AG10803 (cell line): ENCODE data around the gene SLC43A1.

Source experiments
- DNase-seq: peaks from one replicate; pipeline ENCODE4 v3.0.0; 2010; ENCODE audit warnings: low read depth
- H3K4me3 ChIP-seq: 2 replicates; pipeline ENCODE4 v1.5.1; 2011; ENCODE audit warnings: mild to moderate bottlenecking, low read length, control low read depth
- TF ChIP-seq, protein P1 (sequence below): conservative IDR thresholded peaks from 2 replicates; pipeline ENCODE4 v1.5.1; 2011; ENCODE audit warnings: mild to moderate bottlenecking, low read length, control low read depth, inconsistent platforms

SLC43A1 gene

DNA sequence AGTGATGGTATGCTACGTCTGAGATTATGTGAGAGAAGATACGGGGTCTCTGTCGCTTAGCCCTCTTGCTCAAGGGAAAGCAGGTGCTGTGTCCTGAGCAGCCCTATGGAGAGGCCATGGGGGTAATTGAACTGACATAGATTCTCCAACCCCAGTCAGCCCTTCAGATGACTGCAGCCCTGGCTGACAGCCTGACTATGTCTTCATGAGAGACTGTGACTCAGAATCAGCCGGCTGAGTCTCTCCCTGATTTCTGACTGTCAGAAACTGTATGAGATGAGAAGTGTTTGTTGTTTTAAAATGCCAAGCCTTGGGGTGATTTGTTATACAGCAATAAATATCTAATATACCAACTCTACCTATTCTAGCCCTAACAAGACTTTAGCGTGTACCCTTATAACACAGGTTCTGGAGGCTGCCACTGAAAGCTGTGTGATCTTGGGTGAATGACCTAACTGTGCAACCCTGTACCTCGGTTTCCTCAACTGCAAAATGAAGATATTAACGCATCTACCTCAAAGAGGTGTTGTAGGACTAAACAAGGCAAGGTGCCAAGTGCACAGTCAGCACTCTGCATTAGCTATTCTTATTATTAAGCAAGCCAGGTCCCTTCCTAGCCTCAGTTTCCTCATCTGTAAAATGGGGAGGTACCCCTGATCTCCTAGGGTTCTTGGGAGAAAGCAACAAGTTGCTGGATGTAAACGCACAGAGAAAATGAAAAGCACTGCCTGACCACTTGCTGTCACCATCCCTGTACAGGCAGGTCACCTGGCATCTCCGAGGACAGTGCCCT is 24.9 kb downstream of the SLC43A1 start:
- H3K4me3 ChIP-seq = no peak overlapping the region
- TF ChIP-seq, protein P1, sequence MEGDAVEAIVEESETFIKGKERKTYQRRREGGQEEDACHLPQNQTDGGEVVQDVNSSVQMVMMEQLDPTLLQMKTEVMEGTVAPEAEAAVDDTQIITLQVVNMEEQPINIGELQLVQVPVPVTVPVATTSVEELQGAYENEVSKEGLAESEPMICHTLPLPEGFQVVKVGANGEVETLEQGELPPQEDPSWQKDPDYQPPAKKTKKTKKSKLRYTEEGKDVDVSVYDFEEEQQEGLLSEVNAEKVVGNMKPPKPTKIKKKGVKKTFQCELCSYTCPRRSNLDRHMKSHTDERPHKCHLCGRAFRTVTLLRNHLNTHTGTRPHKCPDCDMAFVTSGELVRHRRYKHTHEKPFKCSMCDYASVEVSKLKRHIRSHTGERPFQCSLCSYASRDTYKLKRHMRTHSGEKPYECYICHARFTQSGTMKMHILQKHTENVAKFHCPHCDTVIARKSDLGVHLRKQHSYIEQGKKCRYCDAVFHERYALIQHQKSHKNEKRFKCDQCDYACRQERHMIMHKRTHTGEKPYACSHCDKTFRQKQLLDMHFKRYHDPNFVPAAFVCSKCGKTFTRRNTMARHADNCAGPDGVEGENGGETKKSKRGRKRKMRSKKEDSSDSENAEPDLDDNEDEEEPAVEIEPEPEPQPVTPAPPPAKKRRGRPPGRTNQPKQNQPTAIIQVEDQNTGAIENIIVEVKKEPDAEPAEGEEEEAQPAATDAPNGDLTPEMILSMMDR = no peak
- DNase-seq = no peak

DNA sequence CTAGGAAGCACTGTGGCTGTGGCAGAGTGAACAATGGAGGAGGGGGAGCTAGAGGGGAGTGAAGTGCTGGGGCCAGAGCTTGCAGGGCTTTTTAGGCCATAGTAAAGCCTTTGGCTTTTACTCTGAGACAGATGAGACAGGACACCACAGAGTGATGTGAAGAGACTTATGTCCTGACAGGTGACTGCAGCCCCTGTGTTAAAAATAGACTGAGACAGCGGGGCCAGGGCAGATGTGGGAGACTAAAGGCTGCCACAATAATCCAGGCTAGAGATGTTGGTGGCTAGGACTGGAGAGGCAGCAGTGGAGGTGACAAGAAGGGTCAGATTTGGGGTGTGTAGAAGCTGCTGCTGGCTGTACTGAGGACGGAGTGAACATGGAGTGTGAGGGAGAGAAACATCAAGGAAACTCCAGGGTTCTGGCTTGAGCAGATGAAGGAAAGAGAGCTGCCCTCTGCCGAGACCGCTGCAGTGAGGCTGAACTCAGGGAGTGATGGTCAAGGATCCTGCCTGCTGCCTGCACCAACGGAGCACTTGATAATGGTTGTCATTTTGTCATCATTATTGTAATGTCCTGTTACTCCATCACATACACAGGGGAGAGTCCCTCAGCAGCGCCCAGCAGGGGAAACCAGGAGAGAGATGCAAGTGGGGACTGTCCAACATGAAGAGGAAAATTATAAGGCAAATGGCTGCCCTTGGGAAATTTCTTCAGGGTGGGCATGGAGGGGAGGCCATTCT is 27.4 kb downstream of the SLC43A1 start:
- TF ChIP-seq, protein P1 = no peak
- H3K4me3 ChIP-seq = no peak overlapping the region
- DNase-seq = no peak

DNA sequence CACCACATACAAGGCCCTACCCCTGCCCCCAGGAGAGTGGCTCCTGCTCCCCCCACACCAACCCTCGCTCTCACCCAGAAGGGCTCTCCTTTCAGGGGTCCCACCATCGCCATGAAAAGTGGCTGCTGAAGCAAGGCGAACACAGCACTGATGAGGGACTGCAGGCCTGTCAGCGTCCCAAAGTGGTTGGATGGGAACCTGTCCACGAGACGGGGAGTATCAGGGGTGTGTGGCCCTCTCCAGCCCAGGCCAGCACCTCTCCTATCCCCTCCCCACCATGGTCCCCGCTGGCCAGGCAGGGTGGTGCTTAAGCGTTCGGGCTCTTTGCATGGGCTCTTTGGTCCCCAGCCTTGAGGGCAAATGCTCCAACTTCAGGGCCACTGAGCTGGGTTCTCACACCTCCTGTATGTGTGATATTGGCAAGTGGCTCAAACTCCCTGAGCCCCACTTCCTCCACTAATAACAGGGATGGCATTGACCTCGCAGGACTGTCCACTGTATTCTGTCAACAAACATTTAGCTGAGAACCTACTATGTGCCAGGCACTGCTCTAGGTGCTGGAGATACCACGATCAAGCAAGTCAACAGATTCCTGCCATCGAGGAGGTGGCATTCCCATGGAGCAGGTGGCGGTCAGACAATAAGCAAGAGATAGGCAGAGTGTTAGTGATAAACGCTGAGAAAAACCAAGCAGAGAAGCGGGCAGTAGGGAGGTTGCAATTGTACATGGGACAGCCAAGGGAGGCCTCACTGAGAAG is 28.3 kb downstream of the SLC43A1 start:
- H3K4me3 ChIP-seq = no peak overlapping the region
- TF ChIP-seq, protein P1 = no peak
- no peak for DNase-seq

- no peak overlapping the region for H3K4me3 ChIP-seq
- TF ChIP-seq, protein P1 = no peak
- no peak for DNase-seq
Measured at GRCh38 chr11:57485217-57485990, 30.1 kb downstream of the SLC43A1 start.

GRCh38 chr11:57484141-57484710 is 31.3 kb downstream of the SLC43A1 start:
- TF ChIP-seq, protein P1 = no peak
- H3K4me3 ChIP-seq = no peak overlapping the region
- DNase-seq = no peak

- H3K4me3 ChIP-seq = no peak overlapping the region
- TF ChIP-seq, protein P1 = no peak
- no peak for DNase-seq
Measured at GRCh38 chr11:57483562-57483918, 32.0 kb downstream of the SLC43A1 start.
